HUDEP-2 (cell line): ENCODE measurements around the gene KCNMB1.
A peak's percentile ranks its signal among the peaks of the same experiment; 100 is the strongest.

Experiments used
- DNase-seq, 76 experiments: peaks; one replicate each; lab custom pipeline; 2025; ENCODE audit not compliant: unreplicated experiment in 76 of 76; lab: John Stamatoyannopoulos, UW

The KCNMB1 gene

DNA sequence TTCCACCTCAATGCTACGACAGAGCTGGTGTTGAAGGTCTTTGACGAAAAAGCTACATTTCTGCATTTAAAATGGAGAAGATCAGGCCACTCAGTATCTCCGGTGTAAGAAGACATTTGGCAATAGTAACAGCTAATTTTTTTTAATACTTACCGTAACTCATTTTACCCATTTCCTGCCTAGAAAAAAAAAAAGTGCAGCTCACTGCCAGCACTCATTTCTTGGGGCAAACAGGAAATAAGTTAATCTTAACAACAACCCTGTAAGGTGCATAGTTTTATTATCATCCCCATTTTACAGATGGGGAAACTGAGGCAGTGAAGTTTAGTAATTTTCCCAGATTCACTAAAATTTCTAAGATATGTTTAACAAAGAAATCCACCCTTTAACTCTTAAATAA is 27.4 kb upstream of the KCNMB1 start:
- DNase-seq: no peak

DNA sequence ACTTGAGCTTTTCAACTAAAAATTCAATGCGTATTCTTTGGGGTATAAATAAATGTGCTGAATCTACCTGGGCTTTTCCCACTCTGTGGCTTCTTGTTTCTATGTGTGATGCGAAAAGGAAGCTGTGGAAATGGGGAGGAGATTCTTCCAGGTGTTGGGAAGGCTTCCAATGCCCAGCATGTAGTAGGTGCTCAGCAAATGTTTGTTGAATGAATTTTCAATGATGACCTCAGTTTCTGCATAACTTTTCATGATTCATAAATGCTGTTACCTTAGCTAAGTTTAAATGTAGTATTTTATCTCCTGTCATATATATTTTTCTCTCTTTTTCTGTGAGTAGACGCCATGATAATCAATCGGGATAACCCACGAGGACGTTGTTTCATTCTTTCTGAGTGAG is 25.6 kb upstream of the KCNMB1 start:
- no peak for DNase-seq

DNA sequence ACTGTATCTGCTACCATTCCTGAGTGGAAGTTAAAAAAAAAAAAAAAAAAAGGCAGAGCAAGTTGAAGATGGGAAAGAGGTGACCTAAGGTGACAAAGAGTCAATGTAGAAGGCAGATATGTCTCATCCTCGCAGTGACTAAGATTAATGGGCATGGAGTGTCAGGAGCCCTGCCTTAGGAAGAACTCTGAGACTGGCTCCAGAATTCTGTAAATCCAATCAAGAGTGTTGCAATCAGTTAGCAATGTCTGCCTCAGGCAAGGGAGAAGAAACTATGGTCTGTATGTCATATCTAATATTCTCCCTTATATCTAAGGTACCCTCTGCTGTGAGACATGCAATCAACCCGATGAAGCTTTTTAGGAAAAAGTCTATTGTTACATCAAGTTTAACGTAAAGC is 24.7 kb upstream of the KCNMB1 start:
- DNase-seq: no peak

DNA sequence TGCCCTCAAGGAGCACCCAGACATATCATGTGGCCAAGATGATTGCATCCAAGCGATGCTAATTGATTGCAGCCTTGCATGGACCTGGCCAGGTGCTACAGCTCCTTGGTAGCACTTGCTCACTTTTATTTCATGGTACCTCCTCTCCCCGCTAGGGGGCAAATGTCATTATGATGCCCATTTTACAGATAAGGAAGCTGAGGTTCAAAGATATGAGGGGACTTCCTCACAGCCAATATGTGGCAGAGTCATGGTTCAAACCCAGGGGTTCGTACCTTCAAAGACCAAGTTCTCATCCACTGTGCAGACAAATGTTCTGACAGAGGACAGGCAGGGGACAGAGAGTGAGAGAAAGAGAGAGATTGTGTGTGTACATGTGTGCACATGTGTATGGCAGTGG is 21.9 kb upstream of the KCNMB1 start:
- peak in 5 of 76 experiments; percentile 1 to 22 (median 13) for DNase-seq

DNA sequence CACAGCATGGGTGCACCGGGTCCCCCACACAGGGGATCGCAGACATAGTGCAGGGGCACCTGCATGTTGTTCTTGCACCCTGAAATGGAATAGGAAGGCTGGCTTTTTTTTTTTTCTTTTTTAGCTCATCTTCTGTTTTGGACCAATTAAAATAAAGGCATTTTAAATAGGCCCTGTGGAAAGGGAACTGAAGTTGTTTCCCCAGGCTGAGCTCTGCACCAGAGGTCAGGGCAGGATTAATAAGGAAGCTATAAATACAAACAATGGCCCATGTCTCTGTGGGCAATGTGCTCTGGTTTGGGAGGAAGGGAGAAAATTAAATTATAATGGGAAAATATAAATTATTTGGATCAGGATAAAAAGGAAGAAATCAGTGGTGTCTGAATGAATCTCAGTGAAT is 21.2 kb upstream of the KCNMB1 start:
- no peak for DNase-seq

DNA sequence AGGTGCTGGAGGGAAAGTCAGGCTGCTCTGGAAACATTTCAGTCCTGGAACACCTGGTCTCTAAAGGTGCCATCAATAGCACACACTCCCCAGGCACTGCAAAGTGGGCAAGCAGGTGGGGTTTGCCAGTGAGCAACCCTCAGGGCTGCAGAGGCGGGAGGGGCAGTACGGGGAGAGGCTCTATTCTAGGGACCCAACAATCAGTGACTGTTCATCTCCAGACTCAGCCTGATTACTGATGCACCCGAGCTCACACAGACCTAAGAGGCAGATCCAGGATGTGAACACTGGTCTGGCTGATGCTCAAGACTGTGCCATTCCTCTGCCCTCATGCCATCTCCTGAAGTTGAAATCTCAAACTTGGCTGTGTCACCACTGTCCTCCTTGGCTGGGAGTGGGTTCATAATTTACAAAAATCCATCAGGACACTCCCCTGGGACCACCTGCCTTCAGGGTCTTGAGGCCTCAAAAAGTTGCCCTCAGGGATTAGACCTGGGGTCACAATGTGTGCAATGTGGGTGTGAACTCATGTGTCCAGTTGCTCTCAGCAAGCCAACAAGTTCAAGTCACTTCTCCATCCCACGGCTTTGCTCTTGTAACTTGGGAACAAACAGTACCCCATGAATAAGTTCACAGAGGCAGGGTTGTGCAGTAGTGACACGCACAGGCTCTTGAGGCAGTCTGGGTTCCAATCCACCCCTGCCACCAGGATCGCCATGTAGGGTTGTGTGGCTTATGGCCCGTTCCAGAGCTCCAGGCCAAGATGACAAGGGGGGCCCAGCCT is 19.9 kb upstream of the KCNMB1 start:
- DNase-seq: no peak

DNA sequence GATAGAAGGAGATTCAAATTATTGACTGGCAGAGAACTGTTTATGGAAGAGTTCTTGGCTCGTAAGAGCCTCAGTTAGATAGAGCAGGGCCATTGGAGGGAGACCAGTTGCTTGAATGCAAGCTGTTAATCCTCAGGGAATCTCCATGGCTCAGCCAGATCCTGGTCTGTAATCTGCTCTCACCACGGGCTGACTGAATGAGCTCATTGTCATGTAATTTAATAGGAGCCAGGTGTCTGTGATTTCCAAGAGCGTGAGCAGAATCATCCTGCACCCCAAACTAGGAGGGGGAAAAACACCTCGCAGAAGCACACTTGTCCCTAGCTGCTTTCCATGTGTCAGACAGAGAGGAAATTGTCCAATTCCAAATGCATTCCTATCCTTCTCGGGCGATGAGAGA is 19.1 kb upstream of the KCNMB1 start:
- no peak for DNase-seq

DNA sequence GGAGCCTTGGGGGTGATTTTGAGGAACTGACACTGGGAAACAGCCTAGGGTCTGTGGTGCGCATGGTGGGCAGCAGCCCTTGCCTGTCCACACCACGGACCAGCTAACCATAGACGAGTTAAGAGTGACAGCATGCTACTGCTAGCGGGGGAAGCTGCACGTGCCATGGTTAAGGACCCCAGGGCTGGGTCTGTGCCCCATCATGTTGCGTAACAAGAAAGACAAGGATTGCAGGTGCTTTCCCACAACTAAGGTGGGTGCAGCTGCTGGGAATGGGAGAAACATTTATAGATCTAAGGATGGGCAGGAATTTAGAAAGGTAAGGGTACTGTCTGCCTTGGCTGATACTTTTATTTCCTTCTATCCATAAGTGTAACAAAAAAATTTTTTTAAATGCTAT is 17.9 kb upstream of the KCNMB1 start:
- no peak for DNase-seq

DNA sequence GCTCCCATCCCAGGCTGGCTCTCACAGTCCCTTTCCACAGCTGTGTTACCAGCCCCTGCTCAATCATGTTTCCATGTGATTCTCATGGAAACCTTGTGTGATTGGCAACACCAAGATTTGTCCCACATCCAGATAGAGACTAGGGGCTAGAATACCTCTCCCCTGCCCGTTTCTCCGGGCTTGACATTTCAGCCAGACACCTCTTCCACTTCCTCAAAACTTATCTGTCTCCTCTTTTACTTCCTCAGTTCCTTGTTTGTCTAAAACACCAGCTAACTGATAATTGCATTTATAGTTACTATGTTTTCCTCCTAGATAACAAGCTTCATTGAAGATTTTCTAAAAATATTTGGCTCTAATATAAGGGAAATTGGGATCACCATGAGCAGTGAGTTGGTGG is 16.6 kb upstream of the KCNMB1 start:
- no peak for DNase-seq

DNA sequence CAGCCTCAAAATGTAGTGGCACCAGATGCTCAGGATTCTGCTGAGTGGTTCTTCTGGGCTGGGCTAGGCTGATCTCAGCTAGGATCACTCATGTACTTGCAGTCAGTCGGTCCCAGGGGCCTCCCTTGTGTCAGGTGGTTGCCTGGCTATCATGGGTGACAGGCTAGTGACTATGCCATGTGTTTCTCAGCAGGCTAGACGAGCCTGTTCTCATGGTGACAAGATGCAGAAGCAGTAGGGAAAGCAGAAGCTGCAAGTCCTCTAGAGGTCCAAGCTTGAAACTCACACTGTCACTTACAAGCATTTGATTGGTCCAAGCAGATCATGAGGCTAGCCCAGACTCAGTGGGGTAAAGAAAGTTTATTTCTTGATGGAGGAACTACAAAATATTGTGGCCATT is 15.2 kb upstream of the KCNMB1 start:
- DNase-seq: no peak

DNA sequence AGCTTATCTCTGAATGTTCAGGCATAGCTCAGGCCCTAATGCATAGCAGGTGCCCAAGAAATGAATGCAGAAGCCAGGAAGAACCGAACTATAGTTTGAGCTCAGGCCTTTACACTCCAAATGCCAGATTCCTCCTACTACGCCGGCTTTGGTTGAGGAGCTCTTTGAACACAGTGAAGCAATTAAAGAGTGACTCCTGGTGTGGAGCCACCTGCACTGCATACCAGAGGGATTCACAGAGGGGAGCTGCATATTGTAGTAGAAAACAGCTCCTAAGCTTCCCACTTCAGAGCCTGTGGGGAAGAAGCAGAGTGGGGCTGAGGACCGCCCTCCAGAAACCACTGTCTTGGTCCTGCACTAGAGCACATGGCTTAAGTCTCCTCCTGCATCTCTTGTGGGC is 14.5 kb upstream of the KCNMB1 start:
- DNase-seq: no peak

DNA sequence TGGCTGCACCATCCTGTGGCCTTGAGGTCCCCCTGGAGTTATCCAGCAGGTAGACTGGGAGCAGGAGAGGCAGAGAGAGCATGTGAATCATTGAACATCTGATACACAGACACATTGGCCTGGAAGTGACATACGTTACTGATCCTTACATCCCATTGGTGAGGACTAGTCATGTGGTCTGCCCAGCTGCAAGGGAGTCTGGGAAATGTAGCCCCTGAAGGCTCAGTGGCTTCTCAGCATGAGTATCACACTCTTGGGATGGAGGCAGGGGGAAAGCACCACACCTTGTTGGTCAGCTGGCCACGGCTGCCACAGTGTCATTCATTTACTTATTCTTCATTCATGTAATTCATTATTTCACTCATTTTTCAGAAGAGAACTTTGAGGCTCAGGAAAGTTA is 13.3 kb upstream of the KCNMB1 start:
- DNase-seq: no peak

DNA sequence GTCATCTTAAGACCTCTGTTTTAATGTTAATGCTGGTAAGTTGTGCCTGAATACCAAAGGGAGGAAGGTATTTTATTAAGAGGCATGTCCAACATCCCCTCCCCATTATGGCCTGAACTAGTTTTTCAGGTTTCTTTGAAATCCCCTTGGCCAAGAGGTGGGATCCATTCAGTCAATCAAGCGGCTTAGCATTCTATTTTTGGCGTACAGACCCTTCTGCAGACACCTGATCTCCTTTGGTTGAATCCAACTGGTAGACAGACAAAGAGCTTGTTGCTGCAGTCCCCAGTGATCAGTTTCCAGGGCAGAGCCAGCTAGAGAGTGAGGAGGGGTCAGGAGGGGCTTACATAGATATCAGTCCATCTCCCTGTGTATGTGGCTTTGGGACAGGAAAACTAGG is 7.9 kb upstream of the KCNMB1 start:
- no peak for DNase-seq

DNA sequence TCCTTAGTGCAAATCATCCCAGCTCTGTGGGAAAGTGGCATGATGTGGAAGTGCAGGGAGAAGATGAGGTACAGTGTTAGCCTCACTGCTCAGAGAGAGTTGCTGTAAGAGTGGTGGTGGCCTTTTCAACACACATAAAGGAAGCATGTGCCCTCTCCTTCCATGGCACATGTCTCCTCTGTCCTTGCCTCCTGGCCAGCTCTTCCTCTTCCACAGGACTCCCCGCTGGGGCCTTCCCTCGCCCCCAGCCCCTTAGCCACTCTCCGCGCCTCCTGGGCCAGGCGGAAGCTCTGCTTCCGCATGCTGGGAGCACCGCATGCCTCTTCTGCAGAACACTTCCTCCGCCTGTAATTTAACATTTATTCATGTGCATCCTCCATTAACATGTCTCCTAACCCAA is 4.8 kb upstream of the KCNMB1 start:
- DNase-seq: no peak

DNA sequence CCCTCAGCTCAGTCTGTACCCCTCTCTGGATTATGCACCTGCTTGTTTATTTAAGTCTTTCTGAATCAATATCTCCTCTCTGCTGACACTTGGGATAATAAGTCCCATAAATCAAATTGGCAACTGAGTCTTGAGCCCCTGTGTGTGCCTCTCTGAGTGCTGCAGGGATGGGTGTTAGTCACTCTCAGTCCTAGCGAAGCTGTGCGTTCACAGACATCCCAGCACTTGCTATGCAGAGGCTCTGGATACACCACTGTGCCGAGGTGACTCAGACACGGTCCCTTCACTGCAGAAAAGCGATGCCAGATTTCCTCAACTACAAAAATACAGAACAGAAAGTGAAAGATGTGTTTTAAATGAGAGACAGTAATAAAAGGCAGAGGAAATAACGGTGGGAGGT is 4.1 kb upstream of the KCNMB1 start:
- DNase-seq: no peak

DNA sequence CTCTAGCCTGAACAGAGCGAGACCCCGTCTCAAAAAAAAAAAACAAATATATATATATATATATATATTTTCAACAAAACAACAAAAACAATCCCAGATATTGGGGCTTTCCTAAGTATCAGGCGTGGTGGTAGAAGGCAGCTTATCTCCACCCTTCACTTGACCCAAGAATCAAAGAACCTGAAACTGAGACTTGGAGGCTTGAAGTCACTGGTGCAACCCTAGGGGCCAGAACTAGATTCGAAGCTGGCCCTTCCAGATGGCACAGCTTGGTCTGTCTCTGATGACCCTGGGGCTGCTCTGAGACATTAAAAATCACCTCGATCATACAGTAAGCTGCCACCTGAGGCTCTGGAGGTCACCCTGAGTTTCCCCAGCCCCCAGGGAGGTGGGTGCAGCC is 1.3 kb upstream of the KCNMB1 start:
- DNase-seq: no peak

DNA sequence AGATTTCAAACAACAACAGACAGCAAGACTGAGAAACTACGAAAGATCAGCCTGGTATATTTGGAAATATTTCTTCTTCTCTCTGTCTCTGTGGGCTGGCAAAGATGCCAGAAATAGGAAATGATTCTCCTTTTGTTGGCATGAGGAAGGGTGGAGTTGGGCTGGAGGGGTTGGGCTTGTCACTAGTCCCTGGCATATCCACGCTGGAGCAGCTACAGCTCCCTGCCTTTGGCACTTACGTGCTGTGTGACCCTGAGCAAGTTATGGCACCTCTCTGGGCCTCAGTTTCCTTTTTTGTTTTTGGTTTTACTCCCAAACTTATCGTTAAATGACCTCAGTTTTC is 354 bp upstream of the KCNMB1 start:
- no peak for DNase-seq

DNA sequence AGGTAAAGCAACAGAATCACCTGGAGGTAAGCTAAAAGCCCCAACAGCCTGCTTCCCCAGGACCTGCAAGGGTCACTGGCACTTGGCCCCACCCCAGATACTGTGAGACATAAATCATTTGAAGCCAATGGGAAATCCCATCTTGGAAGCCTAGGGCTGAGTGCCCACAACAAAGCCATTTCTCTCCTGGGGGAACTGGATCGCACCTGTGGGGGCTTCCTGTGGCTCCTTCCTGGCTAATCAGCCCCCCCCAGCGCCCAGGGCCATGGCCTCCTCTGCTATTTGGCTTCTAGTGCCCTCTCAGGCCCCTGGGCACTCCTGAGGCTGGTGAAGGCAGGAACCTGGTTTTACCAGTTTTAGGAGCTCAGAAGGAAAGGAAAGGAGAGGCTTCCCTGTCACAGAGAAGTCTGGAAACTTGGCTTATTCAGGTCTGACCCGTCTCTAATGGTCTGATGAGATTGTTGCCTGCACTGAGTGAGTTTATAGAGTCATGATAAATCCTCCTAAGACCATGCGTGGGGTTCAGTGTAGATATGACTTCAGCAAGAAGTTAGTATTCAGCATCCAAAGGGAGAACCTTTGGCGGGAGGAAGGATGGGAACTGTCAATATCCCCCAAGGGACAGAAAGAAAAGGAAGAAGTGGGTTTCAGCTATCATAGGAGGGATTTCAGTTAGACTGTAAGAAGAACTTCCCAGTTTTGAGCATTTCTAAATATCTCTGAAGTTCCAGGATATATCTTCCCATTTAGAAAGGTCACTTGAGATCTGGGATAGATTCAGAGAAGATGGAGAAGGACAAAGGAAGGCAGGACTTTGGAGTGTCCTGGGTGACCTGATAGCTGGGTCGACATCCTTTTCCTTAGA is 1.2 kb downstream of the KCNMB1 start:
- no peak for DNase-seq

DNA sequence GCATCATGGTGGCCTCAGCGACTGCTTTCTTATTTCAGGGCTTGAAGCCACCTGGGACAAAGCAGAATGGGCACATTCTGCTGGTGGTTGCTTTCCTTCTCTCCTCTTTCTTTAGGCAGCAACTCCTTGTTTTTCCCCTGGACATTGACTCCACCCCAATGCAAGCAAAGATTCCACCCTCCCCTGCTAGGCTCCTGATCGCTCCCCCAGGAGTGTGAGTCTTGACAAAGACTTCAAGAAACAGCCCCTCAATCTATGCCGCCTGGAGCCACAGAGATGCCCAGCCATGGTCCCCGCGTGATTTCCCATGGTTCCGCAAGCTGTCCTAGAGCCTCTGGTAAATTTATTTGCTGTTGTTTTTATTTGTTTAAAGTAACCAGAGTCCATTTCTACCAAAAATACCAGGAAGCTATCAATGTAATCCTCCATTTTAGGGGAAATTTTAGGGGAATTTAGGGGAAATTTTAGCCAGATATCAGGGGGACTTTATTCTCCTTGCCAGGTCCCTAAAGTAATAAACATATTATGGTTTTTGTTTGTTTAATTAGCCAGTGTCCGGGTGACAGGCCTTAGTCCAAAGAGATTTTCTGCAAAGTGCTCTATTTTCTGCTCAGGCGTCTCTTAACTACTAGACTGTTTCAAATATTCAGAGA is 2.3 kb downstream of the KCNMB1 start:
- no peak for DNase-seq

DNA sequence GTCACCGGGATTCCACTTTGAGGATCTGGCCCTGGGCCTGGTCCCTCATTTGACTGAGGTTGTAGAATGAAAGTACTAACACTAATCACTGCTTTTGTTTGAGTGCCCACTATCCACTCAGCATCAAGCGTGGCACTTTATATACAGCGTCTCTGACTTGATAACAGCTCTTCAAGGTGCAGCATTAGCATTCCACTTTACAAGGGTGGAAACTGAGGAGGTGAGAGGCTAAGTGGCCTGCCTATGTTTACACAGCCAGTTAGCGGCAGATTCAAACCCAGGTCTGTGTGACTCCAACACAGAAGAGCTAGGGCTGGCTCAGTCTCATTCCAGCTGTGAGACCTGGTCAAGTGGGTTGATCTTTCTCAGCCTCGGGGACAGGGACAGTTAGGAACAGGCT is 5.9 kb downstream of the KCNMB1 start:
- DNase-seq: no peak

DNA sequence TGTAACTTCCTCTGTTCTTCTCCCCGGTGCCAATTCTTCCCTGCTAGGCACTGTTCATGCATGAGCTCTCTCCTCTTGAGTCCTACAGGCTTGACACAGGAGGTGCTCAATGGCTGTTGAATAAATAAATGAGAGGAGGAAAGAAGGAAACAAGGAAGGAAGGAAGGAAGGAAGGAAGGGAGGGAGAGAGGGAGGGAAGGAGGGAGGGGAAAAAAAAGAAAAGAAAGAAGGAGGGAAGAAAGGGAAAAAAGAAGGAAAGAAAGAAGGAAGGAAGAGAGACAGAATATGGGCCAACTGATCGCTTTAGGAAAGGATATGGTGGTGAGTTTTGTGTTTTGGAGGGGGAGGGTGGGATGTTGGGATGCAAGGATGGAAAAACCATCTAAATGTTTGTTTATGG is 6.4 kb downstream of the KCNMB1 start:
- DNase-seq: no peak
